NCI-H1694 treated with DMSO at 0.1 percent for 48 hours (cell line): ENCODE measurements around the gene ADAMTS13.
A peak's percentile ranks its signal among the peaks of the same experiment; 100 is the strongest.

Experiments
- DNase-seq: peaks from one replicate; lab custom pipeline; 2025; lab: John Stamatoyannopoulos, UW

ADAMTS13 gene

GRCh38 chr9:133472277-133472645 lies 50.1 kb downstream of the ADAMTS13 start:
- DNase-seq = no peak

GRCh38 chr9:133472753-133473378 lies 50.7 kb downstream of the ADAMTS13 start:
- no peak for DNase-seq

GRCh38 chr9:133473743-133474142 lies 51.6 kb downstream of the ADAMTS13 start:
- DNase-seq = no peak

- no peak for DNase-seq
Measured at GRCh38 chr9:133474215-133474614, 52.0 kb downstream of the ADAMTS13 start.

- no peak for DNase-seq
Measured at GRCh38 chr9:133474853-133475252, 52.7 kb downstream of the ADAMTS13 start.

- no peak for DNase-seq
Measured at GRCh38 chr9:133475292-133476012, 53.3 kb downstream of the ADAMTS13 start.

- DNase-seq = no peak
Measured at GRCh38 chr9:133476036-133476931, 54.1 kb downstream of the ADAMTS13 start.

- no peak for DNase-seq
Measured at GRCh38 chr9:133476941-133477340, 54.8 kb downstream of the ADAMTS13 start.

- DNase-seq = no peak
Measured at GRCh38 chr9:133477461-133477860, 55.3 kb downstream of the ADAMTS13 start.

GRCh38 chr9:133477992-133478850 lies 56.1 kb downstream of the ADAMTS13 start:
- DNase-seq = no peak

- DNase-seq = peak; percentile 72
Measured at GRCh38 chr9:133478851-133479711, 56.9 kb downstream of the ADAMTS13 start, which contains the start of gene SLC2A6. TSS of gene SLC2A6 (minus strand) at chr9:133479099. CDS start at chr9:133479059, 40 bp downstream.

- no peak for DNase-seq
Measured at GRCh38 chr9:133483611-133484010, 61.4 kb downstream of the ADAMTS13 start.

- no peak for DNase-seq
Measured at GRCh38 chr9:133484671-133485437, 62.7 kb downstream of the ADAMTS13 start.

GRCh38 chr9:133485531-133486260 lies 63.5 kb downstream of the ADAMTS13 start:
- no peak for DNase-seq

- DNase-seq = no peak
Measured at GRCh38 chr9:133487331-133487725, 65.2 kb downstream of the ADAMTS13 start.

- no peak for DNase-seq
Measured at GRCh38 chr9:133488686-133489252, 66.6 kb downstream of the ADAMTS13 start.

GRCh38 chr9:133489253-133490190 lies 67.4 kb downstream of the ADAMTS13 start:
- no peak for DNase-seq

GRCh38 chr9:133490201-133490681 lies 68.1 kb downstream of the ADAMTS13 start:
- DNase-seq = no peak
